Neural crest cell (in vitro differentiated cells): ENCODE results near the gene RFX3. TPM values are rescaled to one million over a fixed set of nuclear protein-coding genes. Genes with fewer than 3 reads are reported as not detected.
A peak's percentile ranks its signal among the peaks of the same experiment; 100 is the strongest.

ENCODE experiments used
- DNase-seq: peaks from one replicate; pipeline ENCODE4 v3.0.0; 2021; ENCODE audit warnings: low read depth, mixed read lengths, low spot score
- H3K27ac Mint-ChIP-seq: one replicate; pipeline ENCODE4 v1.8.0; 2021; ENCODE audit warnings: mild to moderate bottlenecking, mixed read lengths; ENCODE audit not compliant: unreplicated experiment
- H3K27me3 Mint-ChIP-seq: 2 replicates; pipeline ENCODE4 v1.8.0; 2021; ENCODE audit warnings: low read depth, mild to moderate bottlenecking, mixed read lengths
- H3K36me3 Mint-ChIP-seq: 2 replicates; pipeline ENCODE4 v1.8.0; 2021; ENCODE audit warnings: low read depth, mild to moderate bottlenecking, mixed read lengths
- H3K4me1 Mint-ChIP-seq: 2 replicates; pipeline ENCODE4 v1.8.0; 2021; ENCODE audit warnings: mixed read lengths
- H3K4me3 Mint-ChIP-seq: one replicate; pipeline ENCODE4 v1.8.0; 2021; ENCODE audit warnings: mild to moderate bottlenecking, mixed read lengths
- H3K9me3 Mint-ChIP-seq: 2 replicates; pipeline ENCODE4 v1.8.0; 2021; ENCODE audit warnings: mixed read lengths
- CTCF ChIP-seq: fragments of 200-600 bp; sonication (generic); conservative IDR thresholded peaks from 2 replicates; pipeline ENCODE4 v1.5.0; 2021; ENCODE audit warnings: antibody characterized with exemption, mild to moderate bottlenecking
- long read RNA-seq: library from polyadenylated mRNA; unstranded; transcript quantifications from one replicate; pipeline ENCODE4 v2.0.0, GENCODE V29; 2020
- total RNA-seq: library from RNA; stranded (reverse); gene quantifications from 2 replicates; pipeline ENCODE4 v1.2.1, GENCODE V29; 2021

Gene RFX3
- total RNA-seq, result 43.6 and 46.9 TPM in 2 replicates
- long read RNA-seq, full-length matches to known transcripts, result 18 of 42 reads
- long read RNA-seq, partial matches to known transcripts, result 11 of 42 reads
- long read RNA-seq, other reads (novel, unspliced or antisense), result 13 of 42 reads

GRCh38 chr9:3525836-3526164, at the start of gene RFX3:
TSS of gene RFX3 (minus strand) at chr9:3526001. CDS start at chr9:3395588, 130,413 bp downstream.
- no peaks in the 10 kb centered on the region for H3K9me3 Mint-ChIP-seq
- H3K27me3 Mint-ChIP-seq, result no peaks in the 10 kb centered on the region
- H3K4me3 Mint-ChIP-seq, result peak within 1 kb of the TSS; percentile 96
- peaks cover 56% of the 10 kb centered on the region for H3K4me1 Mint-ChIP-seq
- peaks cover 6% of the 10 kb centered on the region for H3K36me3 Mint-ChIP-seq
- DNase-seq, result peak; percentile 68
- TF ChIP-seq CTCF, result no peak
- peak within 1 kb of the TSS; percentile 100 for H3K27ac Mint-ChIP-seq

GRCh38 chr9:3571500-3571899, 45.7 kb upstream of the RFX3 start:
- H3K4me1 Mint-ChIP-seq, result no peaks in the 10 kb centered on the region
- H3K4me3 Mint-ChIP-seq, result no peak overlapping the region
- no peaks in the 10 kb centered on the region for H3K9me3 Mint-ChIP-seq
- no peak overlapping the region for H3K27ac Mint-ChIP-seq
- TF ChIP-seq CTCF, result no peak
- H3K27me3 Mint-ChIP-seq, result no peaks in the 10 kb centered on the region
- DNase-seq, result no peak
- no peaks in the 10 kb centered on the region for H3K36me3 Mint-ChIP-seq

DNA sequence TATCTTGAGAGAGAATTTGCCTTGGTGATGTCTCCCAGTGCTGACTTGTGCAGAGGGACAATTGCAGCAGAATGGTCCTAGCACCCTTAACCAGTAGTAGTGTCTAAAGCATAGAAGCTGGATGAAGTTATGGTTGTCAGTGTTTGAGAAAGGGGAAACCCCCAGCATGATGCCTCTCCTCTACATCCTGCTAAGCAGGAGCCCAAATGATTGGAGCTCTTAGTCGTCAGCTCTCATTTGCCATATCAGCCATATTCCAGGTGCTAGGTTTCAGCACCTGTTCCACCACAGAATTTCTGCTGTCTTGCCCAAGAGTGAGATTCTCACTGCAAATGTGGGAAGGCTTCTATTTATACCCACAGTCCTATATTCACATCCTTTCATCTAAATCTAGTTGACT, 43.7 kb upstream of the RFX3 start:
- no peak overlapping the region for H3K27ac Mint-ChIP-seq
- no peaks in the 10 kb centered on the region for H3K27me3 Mint-ChIP-seq
- no peaks in the 10 kb centered on the region for H3K36me3 Mint-ChIP-seq
- no peak for DNase-seq
- H3K4me1 Mint-ChIP-seq, result no peaks in the 10 kb centered on the region
- TF ChIP-seq CTCF, result no peak
- H3K9me3 Mint-ChIP-seq, result no peaks in the 10 kb centered on the region
- H3K4me3 Mint-ChIP-seq, result no peak overlapping the region

DNA sequence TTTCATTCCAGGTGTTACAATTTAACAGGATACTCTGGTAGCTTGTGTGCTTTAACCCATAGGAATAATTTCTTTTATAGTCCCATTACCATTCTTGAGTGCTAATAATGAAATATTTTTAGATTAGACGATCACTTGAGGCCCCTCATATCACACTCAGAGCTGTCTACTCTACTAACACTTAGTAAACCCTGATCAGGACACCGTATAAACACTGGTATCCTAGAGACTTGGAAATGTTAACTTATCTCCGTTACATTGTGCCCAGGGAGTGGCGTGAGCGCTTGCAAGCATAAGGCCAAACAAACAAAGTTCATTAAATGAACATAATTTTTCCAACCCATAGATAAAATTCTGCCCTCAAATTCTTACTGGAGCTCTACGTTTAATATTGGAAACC, 42.2 kb upstream of the RFX3 start:
- no peaks in the 10 kb centered on the region for H3K4me1 Mint-ChIP-seq

GRCh38 chr9:3553076-3553765, 27.4 kb upstream of the RFX3 start:
- no peak for DNase-seq
- H3K36me3 Mint-ChIP-seq, result peaks cover 9% of the 10 kb centered on the region
- TF ChIP-seq CTCF, result no peak
- no peaks in the 10 kb centered on the region for H3K9me3 Mint-ChIP-seq
- H3K4me1 Mint-ChIP-seq, result peaks cover 11% of the 10 kb centered on the region
- no peak overlapping the region for H3K27ac Mint-ChIP-seq
- no peak overlapping the region for H3K4me3 Mint-ChIP-seq
- H3K27me3 Mint-ChIP-seq, result no peaks in the 10 kb centered on the region

More for the DNA sequence above, 42.2 kb upstream of the RFX3 start:
- Mint-ChIP-seq H3K4me3 (no peak overlapping the region), H3K27ac (peak overlapping the region; percentile 23), H3K36me3 (no peaks in the 10 kb centered on the region), H3K27me3 (no peaks in the 10 kb centered on the region), H3K9me3 (no peaks in the 10 kb centered on the region)
- DNase-seq, result no peak
- TF ChIP-seq CTCF, result no peak
